ENCODE results near the gene PPP1R37.
"Not testable (repeated sequence)": the region's sequence is repeated elsewhere in the genome, so short reads cannot be mapped to it uniquely, and the experiment has no call there.

Gene PPP1R37

DNA sequence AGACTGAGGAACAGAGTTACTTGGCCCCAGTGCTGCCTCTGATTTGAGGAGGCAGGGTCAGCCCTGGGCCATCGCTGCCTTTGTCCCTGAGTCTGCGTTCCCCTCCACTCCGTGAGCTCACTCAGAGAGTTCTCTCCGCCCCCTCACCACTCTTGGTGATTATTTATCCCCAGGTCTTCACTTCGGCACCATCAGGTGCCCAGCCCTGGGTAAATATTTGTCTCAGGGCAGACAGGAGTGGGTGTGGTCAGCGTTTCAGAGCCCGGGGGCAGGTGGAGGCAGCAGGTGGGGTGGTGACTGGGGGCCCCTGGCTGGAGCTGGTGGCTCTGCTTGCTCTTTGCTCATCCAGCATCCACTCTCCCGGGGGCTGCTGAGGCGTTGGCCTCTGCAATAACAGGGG lies 20.6 kb downstream of the PPP1R37 start:
- in situ Hi-C loops (cut with MboI; ENCODE audit: low sequenced_read_pairs) = no loop called here

DNA sequence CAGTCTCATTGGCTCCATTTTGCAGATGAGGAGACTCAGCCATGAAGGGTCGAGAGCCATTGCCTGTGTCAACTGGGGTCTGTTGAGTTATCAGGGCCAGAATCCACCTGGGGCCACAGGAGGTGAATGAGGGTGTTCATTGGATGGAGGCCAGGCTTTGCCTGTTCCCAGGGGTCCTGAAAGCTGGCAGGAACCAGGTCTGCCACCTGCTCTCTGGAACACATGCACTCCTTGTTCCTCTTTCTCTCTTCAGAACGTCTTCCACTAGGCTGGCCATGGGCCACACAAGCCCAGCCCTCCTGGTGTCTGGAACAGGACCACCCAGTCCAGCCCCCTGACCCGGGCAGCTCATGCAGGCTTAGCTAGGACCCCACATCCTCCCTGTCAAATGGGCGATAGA lies 21.1 kb downstream of the PPP1R37 start:
- in situ Hi-C loops (cut with MboI; ENCODE audit: low sequenced_read_pairs) = no loop called here

DNA sequence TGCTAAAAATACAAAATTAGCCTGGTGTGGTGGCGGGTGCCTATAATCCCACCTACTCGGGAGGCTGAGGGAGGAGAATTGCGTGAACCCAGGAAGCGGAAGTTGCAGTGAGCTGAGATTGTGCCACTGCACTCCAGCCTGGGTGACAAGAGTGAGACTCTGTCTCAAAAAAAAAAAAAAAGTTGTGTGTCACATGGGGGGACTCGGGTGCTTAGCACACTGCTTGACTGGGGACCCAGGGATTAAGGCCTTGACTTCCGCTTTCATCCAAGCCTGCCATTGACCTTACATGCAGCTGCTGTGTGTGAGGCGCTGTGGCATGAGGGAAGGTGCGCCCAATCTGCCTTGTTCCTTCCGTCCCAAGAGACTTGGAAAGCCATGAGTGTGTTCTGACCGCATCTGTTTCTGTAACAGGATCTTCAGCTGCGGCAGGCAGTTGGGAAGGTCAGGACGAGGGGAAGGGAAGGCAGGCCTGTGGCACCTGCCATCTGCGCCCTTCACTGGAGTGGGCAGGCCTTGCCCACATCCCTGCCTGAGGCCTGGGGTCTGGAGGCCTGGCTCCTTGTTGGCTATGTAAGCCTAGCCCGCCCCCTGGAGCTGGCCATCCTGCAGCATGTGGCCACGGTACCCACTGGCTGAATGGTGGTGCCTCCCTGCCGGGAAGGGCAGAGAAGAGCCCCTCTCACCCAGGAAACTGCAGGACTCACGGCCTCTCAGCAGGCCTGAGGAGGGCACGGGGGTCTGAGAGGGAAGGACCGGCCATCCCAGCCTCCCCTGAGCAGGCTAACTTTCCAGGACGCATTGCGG lies 23.0 kb downstream of the PPP1R37 start:
- in situ Hi-C loops (cut with MboI; ENCODE audit: low sequenced_read_pairs) = no loop called here

DNA sequence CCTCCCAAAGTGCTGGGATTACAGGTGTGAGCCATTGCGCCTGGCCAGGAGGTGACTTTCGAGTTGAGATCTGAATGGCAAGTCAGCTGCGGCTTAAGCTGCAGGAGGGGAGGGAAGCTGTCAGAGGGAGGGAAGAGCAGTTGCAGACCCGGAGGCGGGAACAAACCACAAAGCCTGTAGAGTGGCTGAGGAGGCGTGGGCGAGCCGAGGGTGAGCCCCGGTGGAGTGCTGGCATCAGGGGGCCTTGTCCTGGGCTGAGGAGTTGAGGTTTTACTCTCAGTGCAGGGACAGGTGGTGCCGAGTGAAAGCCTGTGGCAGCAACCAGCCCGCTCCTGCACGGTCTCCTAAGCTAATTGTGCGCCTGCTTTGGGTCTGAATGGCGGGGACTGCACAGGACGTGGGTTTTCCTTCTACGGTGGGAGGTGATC lies 24.2 kb downstream of the PPP1R37 start:
- in situ Hi-C loops (cut with MboI; ENCODE audit: low sequenced_read_pairs) = no loop called here

DNA sequence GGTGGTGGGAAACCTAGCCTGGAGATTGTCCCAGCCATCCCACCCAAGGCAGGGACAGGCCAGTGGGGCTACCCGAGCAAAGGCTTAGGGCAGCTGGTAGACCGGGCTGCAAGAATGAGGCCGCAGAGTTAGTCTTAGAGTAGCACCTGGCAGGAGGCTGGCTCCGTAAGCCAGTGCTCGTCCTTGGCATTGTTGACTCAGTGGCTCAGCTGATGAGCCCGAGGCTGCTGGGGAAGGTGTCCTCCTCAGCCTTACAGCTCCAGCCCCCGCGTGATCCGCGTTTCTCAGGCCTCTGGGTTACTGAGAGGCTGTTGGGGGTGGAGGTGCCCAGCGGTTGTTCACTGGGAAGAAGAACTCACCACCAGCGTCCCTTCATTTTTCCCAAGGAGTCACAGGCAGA lies 24.7 kb downstream of the PPP1R37 start:
- in situ Hi-C loops (cut with MboI; ENCODE audit: low sequenced_read_pairs) = no loop called here

DNA sequence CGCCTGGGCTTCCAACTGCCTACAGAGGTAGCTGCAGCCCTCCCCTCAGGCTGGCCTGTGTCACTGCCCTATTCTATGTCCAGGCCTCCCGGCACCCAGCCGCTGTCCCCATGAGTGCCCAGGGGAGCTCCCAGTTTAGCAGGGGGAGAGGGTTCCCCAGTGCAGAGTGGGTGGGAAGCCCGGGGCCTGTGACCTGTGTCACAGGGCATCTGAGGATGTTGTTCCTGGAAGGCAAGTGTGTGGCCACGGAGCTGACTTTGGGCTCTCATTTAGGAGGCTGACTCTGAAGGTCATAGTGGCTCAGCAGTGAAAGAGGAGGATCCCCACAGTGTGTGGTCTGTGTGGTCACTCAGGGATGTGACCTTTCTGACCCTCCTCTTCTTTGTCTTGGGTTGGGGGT lies 25.1 kb downstream of the PPP1R37 start:
- in situ Hi-C loops (cut with MboI; ENCODE audit: low sequenced_read_pairs) = no loop called here

DNA sequence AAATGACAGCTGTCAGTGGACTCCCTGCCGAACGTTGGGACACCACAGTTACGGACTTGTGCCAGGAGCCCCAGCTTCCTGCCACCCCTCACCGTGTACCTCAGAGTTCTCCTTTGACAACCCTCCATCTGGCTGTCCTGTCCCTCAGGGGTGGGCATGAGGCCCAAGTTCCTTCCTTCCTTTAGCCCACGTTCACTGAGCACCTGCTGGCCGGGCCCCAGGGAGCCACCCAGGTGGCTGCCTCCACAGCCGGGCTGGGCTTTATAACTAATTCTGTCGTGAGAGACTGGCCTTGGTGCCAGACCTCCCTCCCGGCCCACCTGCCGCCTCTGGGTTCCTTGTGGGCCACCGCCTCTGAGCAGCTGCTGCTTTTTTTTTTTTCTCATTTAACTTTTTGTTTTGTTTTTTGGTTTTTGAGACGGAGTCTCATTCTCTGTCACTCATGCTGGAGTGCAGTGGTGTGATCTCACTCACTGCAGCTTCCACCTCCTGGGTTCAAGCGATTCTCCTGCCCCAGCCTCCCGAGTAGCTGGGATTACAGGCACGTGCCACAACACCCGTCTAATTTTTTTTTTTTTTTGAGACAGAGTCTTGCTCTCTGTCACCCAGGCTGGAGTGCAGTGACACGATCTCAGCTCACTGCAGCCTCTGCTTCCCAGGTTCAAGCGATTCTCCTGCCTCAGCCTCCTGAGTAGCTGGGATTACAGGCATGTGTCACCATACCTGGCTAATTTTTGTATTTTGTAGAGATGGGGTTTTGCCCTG lies 25.8 kb downstream of the PPP1R37 start:
- in situ Hi-C loops (cut with MboI; ENCODE audit: low sequenced_read_pairs) = not testable (repeated sequence)

DNA sequence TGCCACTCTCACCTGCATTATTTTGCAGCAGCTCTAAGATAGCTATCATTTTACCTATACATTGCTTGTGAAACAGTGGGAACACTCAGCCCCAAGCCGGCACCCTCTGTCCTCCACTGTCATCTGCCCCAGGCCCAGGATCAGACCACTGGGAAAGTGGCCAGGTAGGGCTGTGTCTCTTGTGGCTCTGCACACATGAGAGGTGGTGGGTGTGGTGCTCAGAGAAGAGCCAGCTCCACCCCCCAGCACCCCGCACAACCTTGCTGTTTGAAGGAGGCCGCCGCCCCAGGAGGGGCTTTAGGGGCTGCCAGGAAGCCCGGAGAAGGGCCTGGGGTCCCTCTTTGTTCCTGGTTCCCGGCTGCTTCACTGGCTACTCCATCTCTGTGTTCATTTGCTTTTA lies 26.6 kb downstream of the PPP1R37 start:
- in situ Hi-C loops (cut with MboI; ENCODE audit: low sequenced_read_pairs) = no loop called here

DNA sequence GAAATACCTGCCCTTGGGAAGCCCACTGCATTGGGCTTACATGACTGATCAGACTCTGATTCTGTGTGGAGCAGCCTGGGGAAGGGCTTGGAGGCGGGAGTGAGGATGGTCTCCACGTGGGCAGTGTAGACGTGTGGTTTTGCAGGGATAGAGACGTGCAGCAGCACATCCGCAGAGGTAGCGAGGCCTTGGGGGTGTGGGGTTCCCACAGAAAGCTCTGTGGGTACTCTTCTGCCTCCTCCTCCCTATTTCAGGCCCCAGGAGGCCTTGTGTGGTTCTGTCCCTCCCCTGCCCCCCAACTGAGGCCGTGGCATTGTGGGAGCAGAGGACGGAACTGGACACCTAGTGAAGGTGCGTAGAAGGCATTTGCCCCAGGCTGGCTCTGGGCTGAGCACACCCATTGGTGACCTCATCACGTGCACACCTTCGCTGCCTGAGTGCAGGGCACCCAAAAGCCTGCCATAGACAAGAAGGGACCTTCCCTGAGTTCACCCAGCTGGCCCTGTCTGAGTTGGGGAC lies 28.9 kb downstream of the PPP1R37 start:
- in situ Hi-C loops (cut with MboI; ENCODE audit: low sequenced_read_pairs) = no loop called here

DNA sequence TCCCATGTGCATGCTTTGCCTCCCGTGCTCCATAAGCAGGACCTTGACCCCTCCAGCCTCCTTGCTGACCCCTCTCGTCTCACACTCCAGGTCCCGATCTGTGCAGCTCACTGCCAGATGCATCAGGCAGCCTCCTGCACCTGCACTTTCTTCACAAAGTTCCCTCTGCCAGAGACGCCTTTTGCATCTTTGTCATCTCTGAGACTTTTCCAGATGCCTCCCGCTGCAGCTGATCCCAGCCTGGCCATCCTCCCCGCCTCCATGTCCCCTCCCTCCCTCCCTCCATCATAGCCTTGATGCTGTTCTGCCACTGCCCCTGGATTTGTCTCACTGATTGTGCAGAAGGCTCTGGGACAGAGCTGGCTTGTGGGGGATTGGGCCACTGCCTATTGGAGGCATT lies 29.9 kb downstream of the PPP1R37 start:
- in situ Hi-C loops (cut with MboI; ENCODE audit: low sequenced_read_pairs) = no loop called here

DNA sequence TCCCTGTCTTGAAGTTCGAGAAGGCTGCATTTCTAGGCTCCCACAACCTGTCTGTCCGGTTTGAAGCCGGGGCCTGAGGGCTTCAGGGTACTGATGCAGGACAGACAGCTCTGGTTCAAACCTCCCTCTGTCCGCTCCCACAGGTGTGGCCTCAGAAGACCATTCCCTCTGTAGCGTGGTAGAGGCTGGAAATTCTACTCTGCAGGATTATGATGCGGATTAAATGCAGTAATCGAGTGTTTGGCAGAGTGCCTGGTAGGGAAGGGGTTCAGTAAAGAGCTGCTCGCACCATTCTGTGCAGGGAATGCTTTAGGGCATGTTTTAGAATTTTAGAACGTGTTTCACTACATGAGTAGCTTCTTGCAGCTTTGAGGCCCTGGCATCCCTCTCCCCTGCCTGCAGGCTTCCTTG lies 30.5 kb downstream of the PPP1R37 start:
- in situ Hi-C loops (cut with MboI; ENCODE audit: low sequenced_read_pairs) = no loop called here

DNA sequence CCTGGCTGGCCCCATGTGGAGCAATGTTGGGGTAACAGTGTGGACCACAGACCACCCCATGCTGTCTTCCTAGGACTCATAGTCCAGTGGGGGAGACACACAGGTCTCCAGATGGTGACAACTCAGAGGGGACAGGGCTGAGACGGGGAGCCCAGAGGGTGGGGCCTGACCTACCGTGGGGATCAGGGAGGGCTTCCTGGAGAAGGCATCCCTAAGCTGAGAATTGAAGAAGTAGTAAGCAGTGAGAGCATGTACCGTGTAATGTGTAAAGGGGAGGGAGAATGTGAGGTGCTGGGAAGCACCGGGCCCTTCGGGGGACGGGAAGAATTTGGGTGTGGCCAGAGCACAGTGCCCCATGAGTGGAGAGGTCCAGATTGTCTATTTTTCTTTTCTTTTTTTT lies 31.0 kb downstream of the PPP1R37 start:
- in situ Hi-C loops (cut with MboI; ENCODE audit: low sequenced_read_pairs) = no loop called here

DNA sequence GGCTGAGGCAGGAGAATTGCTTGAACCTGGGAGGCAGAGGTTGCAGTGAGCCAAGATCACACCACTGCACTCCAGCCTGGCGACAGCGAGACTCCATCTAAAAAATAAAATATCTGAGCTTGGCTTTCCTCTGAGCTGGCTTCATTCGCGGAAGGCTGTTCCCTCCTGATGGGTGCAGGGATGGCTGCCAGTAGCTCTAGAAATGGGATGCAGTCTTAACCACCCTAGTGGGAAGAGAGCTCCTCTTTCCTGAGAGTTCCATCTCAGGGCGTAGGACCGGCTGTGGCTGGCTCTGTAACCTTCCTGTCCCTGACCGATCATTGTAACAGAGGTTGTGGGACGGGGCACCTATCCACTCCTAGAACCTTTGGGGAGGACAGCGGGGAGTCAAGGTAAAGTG lies 32.4 kb downstream of the PPP1R37 start:
- in situ Hi-C loops (cut with MboI; ENCODE audit: low sequenced_read_pairs) = no loop called here

DNA sequence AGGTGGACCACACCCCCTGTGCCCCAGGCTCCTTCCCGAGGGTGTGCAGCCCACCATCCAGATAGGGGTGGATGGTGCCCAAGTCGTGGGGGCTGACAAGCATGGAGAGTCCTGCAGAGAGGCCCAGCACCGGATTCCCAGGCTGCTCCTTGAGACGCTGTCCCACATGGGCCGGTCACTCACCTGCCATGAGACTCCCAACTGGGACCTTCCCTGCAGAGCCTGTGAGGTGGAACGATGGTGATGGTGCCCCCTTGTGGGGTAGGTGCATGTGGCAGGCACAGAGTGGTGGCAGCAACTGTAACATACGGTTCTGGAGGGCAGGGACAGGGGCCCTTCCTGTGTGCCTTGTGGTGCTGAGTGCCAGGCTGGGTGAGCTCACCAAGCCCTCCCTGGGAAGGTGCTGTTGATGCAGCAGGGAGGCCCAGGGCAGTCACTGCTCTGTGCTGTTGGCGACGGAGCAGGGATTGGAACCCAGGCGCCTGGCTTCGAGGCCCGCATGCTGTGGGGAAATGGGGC lies 33.1 kb downstream of the PPP1R37 start:
- in situ Hi-C loops (cut with MboI; ENCODE audit: low sequenced_read_pairs) = no loop called here

DNA sequence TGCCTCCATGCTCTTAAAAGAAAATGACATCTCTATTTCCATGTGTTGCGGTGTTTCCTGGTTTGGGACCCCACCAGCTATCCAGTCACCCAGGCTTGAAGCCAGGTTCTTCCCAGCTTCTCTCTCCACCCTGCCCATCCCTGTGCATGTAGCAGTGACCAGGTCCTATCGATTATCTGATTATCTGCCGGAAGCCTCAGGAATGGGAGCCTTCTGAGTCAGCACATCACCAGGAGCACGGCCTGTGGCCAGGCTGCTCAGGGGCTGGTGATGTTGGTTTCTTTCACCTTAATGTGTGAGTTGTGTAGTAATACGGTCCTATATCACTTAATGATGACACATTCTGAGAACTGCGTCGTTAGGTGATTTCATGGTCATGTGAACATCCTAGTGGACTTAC lies 33.7 kb downstream of the PPP1R37 start:
- in situ Hi-C loops (cut with MboI; ENCODE audit: low sequenced_read_pairs) = no loop called here

DNA sequence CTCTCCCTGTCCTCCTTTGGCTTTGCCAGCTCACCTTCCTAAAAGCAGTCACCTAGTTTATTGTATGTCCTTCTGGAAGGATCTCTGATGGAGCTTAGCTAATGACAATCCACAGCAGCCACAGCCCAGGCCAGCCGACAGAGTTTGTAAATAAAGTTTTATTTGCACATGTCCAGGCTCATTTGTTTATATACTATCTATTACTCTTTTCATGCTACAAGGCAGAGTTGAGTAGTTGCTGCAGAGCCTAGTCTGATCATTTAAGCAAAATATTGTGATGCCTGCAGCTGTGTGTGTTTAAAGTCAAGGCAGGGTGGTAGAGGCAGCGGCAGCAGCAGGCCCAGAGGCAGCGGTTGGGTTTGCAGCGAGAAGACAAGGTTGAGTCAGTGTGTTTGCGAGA lies 35.2 kb downstream of the PPP1R37 start:
- in situ Hi-C loops (cut with MboI; ENCODE audit: low sequenced_read_pairs) = no loop called here

DNA sequence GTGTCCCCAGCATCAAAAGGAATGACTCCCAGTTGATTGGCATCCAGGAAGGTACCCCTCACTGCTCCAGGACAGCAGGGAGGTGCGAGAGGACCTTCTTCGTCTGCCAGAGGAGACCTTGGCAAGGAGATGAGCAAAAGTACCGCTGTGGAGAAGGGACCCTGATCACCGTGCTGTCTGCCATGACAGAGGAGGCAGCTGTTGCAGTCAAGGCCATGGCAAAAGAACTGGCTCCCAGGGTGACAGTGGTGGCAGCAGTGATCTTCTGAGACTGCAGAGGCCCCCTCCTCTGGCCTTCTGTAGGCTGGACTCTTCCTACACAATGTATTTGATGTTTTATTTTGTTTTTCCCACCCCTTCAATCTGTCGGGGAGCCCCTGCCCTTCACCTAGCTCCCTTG lies 35.8 kb downstream of the PPP1R37 start:
- in situ Hi-C loops (cut with MboI; ENCODE audit: low sequenced_read_pairs) = no loop called here

DNA sequence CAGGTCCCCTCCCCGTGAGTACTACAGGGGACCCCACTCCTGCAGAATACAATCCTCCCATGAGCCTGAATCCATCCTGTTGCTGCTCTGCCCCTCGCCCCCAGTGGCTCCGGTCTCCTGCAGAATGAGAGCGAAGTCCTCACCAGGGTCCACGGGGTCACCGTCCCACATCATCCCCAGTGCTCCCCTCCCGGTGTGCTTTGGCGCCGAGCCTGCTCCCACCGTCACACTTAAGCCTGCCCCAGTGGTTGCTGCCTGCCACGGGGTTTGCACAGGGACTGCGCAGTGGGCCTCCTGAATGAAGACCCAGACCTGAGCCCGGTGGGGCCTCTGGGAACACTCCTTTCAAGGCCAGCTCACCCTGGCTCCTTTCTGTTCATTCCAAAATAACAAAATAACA lies 37.3 kb downstream of the PPP1R37 start:
- in situ Hi-C loops (cut with MboI; ENCODE audit: low sequenced_read_pairs) = no loop called here

DNA sequence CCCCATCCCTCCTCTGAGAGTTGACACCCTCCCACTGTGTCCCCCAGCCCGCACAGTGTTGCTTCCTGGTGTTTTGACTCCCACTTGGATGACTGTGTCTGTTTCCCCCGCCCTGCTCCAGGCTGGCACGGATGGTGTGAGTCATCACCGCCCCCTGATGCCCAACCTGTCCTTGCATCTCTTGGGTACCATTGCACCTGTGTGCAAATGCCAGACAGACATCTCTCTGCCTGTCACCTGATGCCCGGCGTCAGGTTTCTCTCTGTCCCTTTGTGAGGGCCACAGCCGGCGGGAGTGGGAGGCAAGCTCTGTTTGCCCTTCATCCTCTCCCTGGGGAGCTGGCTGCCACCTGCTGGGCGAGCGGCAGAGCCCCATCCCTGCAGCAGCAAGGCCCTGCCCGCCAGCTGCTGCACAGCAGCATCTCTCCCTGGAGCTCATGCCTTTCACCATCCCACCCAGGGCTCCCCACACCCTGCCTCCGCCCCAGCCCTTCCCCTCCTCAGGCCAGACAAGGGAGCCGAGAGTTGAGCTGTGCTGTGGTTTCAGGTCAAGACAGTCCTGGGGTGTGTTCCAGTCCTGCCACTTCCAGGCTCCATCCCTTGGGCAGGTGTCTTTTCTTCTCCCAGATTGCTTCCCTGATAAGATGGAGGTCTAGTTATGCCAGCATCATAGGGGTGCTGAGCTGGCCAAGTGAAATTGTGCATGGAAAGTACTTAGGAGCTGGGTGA lies 38.1 kb downstream of the PPP1R37 start:
- in situ Hi-C loops (cut with MboI; ENCODE audit: low sequenced_read_pairs) = no loop called here

DNA sequence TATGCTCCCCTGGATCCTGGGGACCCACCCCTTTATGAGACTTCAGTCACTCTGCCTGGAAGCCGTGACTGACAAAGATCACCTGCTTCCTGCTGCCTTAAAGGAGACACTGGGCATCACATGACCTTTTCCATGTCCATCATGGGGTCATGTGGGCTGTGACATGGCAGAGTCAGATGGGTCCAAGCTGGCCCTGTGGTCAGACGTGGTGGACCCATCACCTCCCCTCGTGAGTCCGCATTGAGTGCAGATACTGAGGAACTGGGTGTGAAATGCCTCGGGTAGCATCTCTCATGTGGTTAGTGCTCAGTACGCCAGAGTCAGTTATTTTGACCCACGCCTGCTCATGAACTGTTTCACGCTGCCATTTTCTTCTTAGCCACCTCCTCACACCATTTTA lies 40.7 kb downstream of the PPP1R37 start:
- in situ Hi-C loops (cut with MboI; ENCODE audit: low sequenced_read_pairs) = no loop called here

DNA sequence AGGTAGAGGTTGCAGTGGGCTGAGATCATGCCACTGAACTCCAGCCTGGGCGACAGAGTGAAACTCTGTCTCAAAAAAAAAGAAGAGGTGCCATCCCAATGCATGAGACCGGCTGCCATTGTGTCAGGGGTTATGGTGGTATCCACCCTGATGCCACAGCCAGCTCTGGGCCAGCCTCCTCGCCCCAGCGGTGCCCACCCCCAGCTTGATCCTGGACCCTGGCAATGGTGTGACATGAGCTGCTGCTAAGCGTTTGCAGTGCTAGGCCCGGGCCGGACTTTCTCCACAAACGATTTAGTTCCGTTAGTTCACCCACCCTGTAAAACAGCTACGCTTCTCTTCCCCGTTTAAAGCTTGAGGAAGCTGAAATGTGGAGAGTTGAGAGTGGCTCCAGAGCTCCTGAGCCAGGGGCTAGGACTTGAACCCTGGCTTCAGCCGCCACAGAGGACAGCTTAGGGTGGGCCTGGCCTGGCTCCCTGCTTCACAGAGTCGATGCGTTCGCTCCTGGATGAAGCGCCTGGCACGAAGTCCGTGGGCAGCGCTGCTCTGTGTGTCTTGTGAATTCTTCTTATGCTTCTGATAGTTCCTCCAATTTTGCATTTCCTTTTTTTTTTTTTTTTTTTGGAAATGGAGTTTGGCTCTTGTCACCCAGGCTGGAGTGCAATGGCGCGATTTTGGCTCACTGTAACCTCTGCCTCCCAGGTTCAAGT lies 42.4 kb downstream of the PPP1R37 start:
- in situ Hi-C loops (cut with MboI; ENCODE audit: low sequenced_read_pairs) = no loop called here

Data from HL-60/S4 (cell line).